Gastroesophageal sphincter (tissue), 4 donors: ENCODE measurements around the gene PRKCSH. TPM values are rescaled to one million over a fixed set of nuclear protein-coding genes. Genes with fewer than 3 reads are reported as not detected.

Source experiments
- ATAC-seq: fragments of 150-250 bp; one replicate; pipeline ENCODE4 v1.9.1; 2016; ENCODE audit warnings: mild to moderate bottlenecking, moderate library complexity
- H3K27ac ChIP-seq, 4 donors: fragments of 200-600 bp; sonication (generic) in 3 of 4; 1 replicate in 3 of 4; 2 replicates in 1 of 4; pipeline ENCODE4 v1.5.1; 2016 to 2019
- H3K27me3 ChIP-seq: fragments of 200-600 bp; sonication (generic); one replicate; pipeline ENCODE4 v1.5.1; 2019
- H3K36me3 ChIP-seq, 2 donors: fragments of 200-600 bp; sonication (generic); one replicate each; pipeline ENCODE4 v1.5.1; 2019; ENCODE audit warnings: control low read depth in 1 of 2
- H3K4me1 ChIP-seq, 3 donors: fragments of 200-600 bp; sonication (generic); 1 replicate in 2 of 3; 2 replicates in 1 of 3; pipeline ENCODE4 v1.5.1; 2016 to 2019; ENCODE audit warnings: control low read depth in 2 of 3
- H3K4me3 ChIP-seq, 2 donors: fragments of 200-600 bp; sonication (generic); one replicate each; pipeline ENCODE4 v1.5.1; 2019; ENCODE audit warnings: mild to moderate bottlenecking in 1 of 2, moderate library complexity in 1 of 2
- H3K9me3 ChIP-seq, 3 donors: fragments of 200-600 bp; sonication (generic); one replicate each; pipeline ENCODE4 v1.5.1; 2017 to 2019; ENCODE audit warnings: control low read depth in 2 of 3
- CTCF ChIP-seq, 4 experiments: fragments of 200-600 bp in 2 of 4; fragments of 450-650 bp in 2 of 4; sonication (generic) in 1 of 4; IDR thresholded peaks; one replicate each; pipeline ENCODE4 v1.5.1; 2017 to 2019; ENCODE audit warnings: antibody characterized with exemption in 4 of 4, mild to moderate bottlenecking in 2 of 4, moderate library complexity in 2 of 4
- EP300 ChIP-seq: sonication (generic); formaldehyde crosslinking; IDR thresholded peaks from one replicate; pipeline ENCODE4 v1.6.1; 2017; ENCODE audit warnings: antibody characterized with exemption, mild to moderate bottlenecking
- POLR2A ChIP-seq, 2 donors: fragments of 450-650 bp; IDR thresholded peaks; one replicate each; pipeline ENCODE4 v1.6.1; 2017; ENCODE audit warnings: antibody characterized with exemption in 2 of 2, mild to moderate bottlenecking in 2 of 2, moderate library complexity in 1 of 2
- POLR2AphosphoS5 ChIP-seq: sonication (generic); formaldehyde crosslinking; IDR thresholded peaks from one replicate; pipeline ENCODE4 v1.6.1; 2017; ENCODE audit warnings: antibody characterized with exemption
- whole genome bisulfite sequencing, 2 donors: methylation state at CpG; one replicate each; pipeline ENCODE4 v1.1.5; 2018; ENCODE audit warnings: low coverage in 1 of 2; 5-methylcytosine and 5-hydroxymethylcytosine counted together
- total RNA-seq, 4 donors: library from RNA; depleted of rRNA; stranded (reverse); fragments of >200 nt; gene quantifications; one replicate each; pipeline ENCODE4 v1.1.0, GENCODE V29; 2016

Gene PRKCSH
- total RNA-seq, 4 donors from 2014 or later = 72.8 to 112 (median 85.8) TPM

GRCh38 chr19:11483366-11484111, 48.1 kb downstream of the PRKCSH start:
- TF ChIP-seq POLR2AphosphoS5 = no peak
- TF ChIP-seq CTCF (IDR thresholded peaks at IDR 0.05) = no peak
- no peak for TF ChIP-seq EP300
- no peak for TF ChIP-seq POLR2A (IDR thresholded peaks at IDR 0.05)
- Histone ChIP-seq H3K9me3 (peaks cover 0 to 5% (median 0%) of the 10 kb centered on the region in 3 donors), H3K36me3 (peaks cover 0 to 53% of the 10 kb centered on the region in 2 donors), H3K4me3 (no peak overlapping the region), H3K27me3 (peaks cover 86% of the 10 kb centered on the region), H3K27ac (no peak overlapping the region), H3K4me1 (peaks cover 3 to 42% (median 24%) of the 10 kb centered on the region in 3 donors)
- WGBS, 2 donors = 100% methylated on average over 1 of the region's 57 CpGs; no CpG with 5 or more reads in 1 of the 2 donors
- no peak for ATAC-seq

- Histone ChIP-seq H3K36me3 (peaks cover 0 to 71% of the 10 kb centered on the region in 2 donors), H3K9me3 (no peaks in the 10 kb centered on the region), H3K4me1 (peaks cover 0 to 31% (median 15%) of the 10 kb centered on the region in 3 donors), H3K27ac (no peak overlapping the region), H3K27me3 (peaks cover 72% of the 10 kb centered on the region), H3K4me3 (no peak overlapping the region)
- no peak for ATAC-seq
- 90 to 96% methylated on average over 2 to 4 of the region's 13 CpGs for WGBS, 2 donors
- TF ChIP-seq POLR2A (IDR thresholded peaks at IDR 0.05) = no peak
- TF ChIP-seq EP300 = no peak
- TF ChIP-seq CTCF (IDR thresholded peaks at IDR 0.05) = no peak
- no peak for TF ChIP-seq POLR2AphosphoS5
These were observed 49.9 kb downstream of the PRKCSH start for GRCh38 chr19:11485245-11485837.

GRCh38 chr19:11486661-11487503, 51.4 kb downstream of the PRKCSH start:
- H3K27ac ChIP-seq = no peak overlapping the region
- peaks cover 0 to 86% of the 10 kb centered on the region in 2 donors for H3K36me3 ChIP-seq
- 90 to 94% methylated on average over 2 to 12 of the region's 45 CpGs for WGBS, 2 donors
- no peak overlapping the region for H3K4me3 ChIP-seq
- ATAC-seq = no peak
- H3K9me3 ChIP-seq = no peaks in the 10 kb centered on the region
- peaks cover 0 to 15% (median 12%) of the 10 kb centered on the region in 3 donors for H3K4me1 ChIP-seq
- no peak for TF ChIP-seq POLR2AphosphoS5
- no peak for TF ChIP-seq EP300
- no peak for TF ChIP-seq POLR2A (IDR thresholded peaks at IDR 0.05)
- no peak for TF ChIP-seq CTCF (IDR thresholded peaks at IDR 0.05)
- H3K27me3 ChIP-seq = peaks cover 56% of the 10 kb centered on the region

GRCh38 chr19:11489378-11489777, 53.9 kb downstream of the PRKCSH start:
- TF ChIP-seq POLR2A (IDR thresholded peaks at IDR 0.05) (no peak), EP300 (no peak), CTCF (IDR thresholded peaks at IDR 0.05) (no peak), POLR2AphosphoS5 (no peak)
- no peak for ATAC-seq
- WGBS, 2 donors = 100% methylated on average over 2 of the region's 7 CpGs; no CpG with 5 or more reads in 1 of the 2 donors
- no peaks in the 10 kb centered on the region for H3K4me1 ChIP-seq
- H3K9me3 ChIP-seq = no peaks in the 10 kb centered on the region
- peaks cover 0 to 97% of the 10 kb centered on the region in 2 donors for H3K36me3 ChIP-seq
- H3K27me3 ChIP-seq = peaks cover 31% of the 10 kb centered on the region
- no peak overlapping the region for H3K4me3 ChIP-seq
- no peak overlapping the region for H3K27ac ChIP-seq
